Uterus (tissue), 2 donors: ENCODE data around the gene RAPGEF6.

ENCODE experiments used
- POLR2A ChIP-seq, 2 donors: fragments of 450-650 bp; IDR thresholded peaks; one replicate each; pipeline ENCODE4 v1.6.1; 2016; ENCODE audit warnings: antibody characterized with exemption in 2 of 2, mild to moderate bottlenecking in 1 of 2, moderate library complexity in 1 of 2
- TF ChIP-seq, protein P1 (sequence below), 4 experiments: fragments of 200-600 bp in 2 of 4; fragments of 450-650 bp in 2 of 4; sonication (generic) in 2 of 4; IDR thresholded peaks; one replicate each; pipeline ENCODE4 v1.5.1; 2016 to 2019; ENCODE audit warnings: antibody characterized with exemption in 4 of 4, mild to moderate bottlenecking in 2 of 4, moderate library complexity in 1 of 4

DNA sequence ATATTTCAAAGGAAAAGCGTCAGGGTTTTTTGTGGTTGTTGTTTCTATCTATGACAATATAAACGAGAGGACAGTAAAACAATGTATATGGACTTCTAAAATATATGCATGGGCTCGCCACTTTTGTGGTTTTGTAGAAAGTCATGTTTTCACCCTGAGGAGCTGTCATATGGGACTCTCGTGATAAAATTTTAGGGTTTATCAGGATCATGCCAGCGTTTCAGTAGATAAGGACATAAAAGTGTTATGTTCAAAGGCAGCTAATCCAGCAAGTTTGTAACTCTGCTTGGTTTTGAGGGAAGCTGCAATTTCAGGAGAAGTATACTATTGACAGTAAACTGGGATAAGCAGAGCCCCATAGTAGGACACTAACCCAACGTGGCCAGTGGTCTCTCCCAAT lies 250.9 kb downstream of the RAPGEF6 start:
- TF ChIP-seq, protein P1, sequence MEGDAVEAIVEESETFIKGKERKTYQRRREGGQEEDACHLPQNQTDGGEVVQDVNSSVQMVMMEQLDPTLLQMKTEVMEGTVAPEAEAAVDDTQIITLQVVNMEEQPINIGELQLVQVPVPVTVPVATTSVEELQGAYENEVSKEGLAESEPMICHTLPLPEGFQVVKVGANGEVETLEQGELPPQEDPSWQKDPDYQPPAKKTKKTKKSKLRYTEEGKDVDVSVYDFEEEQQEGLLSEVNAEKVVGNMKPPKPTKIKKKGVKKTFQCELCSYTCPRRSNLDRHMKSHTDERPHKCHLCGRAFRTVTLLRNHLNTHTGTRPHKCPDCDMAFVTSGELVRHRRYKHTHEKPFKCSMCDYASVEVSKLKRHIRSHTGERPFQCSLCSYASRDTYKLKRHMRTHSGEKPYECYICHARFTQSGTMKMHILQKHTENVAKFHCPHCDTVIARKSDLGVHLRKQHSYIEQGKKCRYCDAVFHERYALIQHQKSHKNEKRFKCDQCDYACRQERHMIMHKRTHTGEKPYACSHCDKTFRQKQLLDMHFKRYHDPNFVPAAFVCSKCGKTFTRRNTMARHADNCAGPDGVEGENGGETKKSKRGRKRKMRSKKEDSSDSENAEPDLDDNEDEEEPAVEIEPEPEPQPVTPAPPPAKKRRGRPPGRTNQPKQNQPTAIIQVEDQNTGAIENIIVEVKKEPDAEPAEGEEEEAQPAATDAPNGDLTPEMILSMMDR (IDR thresholded peaks at IDR 0.05): no peak
- TF ChIP-seq POLR2A (IDR thresholded peaks at IDR 0.05): no peak
